Measurements from ENCODE around the gene HOXC12. TPM values are rescaled to one million over a fixed set of nuclear protein-coding genes. Genes with fewer than 3 reads are reported as not detected.

HOXC12 gene
- total RNA-seq, 1 donor: not detected

- no peak for DNase-seq (ENCODE audit: low read depth in 2 of 3, low spot score in 2 of 3)
Measured at GRCh38 chr12:53955036-53955775, 503 bp downstream of the HOXC12 start.

GRCh38 chr12:53955776-53956250 lies 1.1 kb downstream of the HOXC12 start:
- DNase-seq (ENCODE audit: low read depth in 2 of 3, low spot score in 2 of 3): no peak

- DNase-seq (ENCODE audit: low read depth in 2 of 3, low spot score in 2 of 3): peak in 2 of 3 donors; percentile 51 to 68
Measured at GRCh38 chr12:53956251-53956887, 1.7 kb downstream of the HOXC12 start.

- no peak for DNase-seq (ENCODE audit: low read depth in 2 of 3, low spot score in 2 of 3)
Measured at GRCh38 chr12:53956914-53957536, 2.3 kb downstream of the HOXC12 start.

- no peak for DNase-seq (ENCODE audit: low read depth in 2 of 3, low spot score in 2 of 3)
Measured at GRCh38 chr12:53958128-53958527, 3.4 kb downstream of the HOXC12 start.

GRCh38 chr12:53959314-53959713 lies 4.6 kb downstream of the HOXC12 start:
- no peak for DNase-seq (ENCODE audit: low read depth in 2 of 3, low spot score in 2 of 3)

GRCh38 chr12:53960187-53961024 lies 5.7 kb downstream of the HOXC12 start:
- no peak for DNase-seq (ENCODE audit: low read depth in 2 of 3, low spot score in 2 of 3)

- DNase-seq (ENCODE audit: low read depth in 2 of 3, low spot score in 2 of 3): no peak
Measured at GRCh38 chr12:53961025-53961761, 6.5 kb downstream of the HOXC12 start.

- DNase-seq (ENCODE audit: low read depth in 2 of 3, low spot score in 2 of 3): no peak
Measured at GRCh38 chr12:53963005-53963404, 8.3 kb downstream of the HOXC12 start.

- DNase-seq (ENCODE audit: low read depth in 2 of 3, low spot score in 2 of 3): no peak
Measured at GRCh38 chr12:53963434-53964314, 9.0 kb downstream of the HOXC12 start.

- no peak for DNase-seq (ENCODE audit: low read depth in 2 of 3, low spot score in 2 of 3)
Measured at GRCh38 chr12:53964315-53964713, 9.6 kb downstream of the HOXC12 start.

- no peak for DNase-seq (ENCODE audit: low read depth in 2 of 3, low spot score in 2 of 3)
Measured at GRCh38 chr12:53965281-53966084, 10.8 kb downstream of the HOXC12 start.

- no peak for DNase-seq (ENCODE audit: low read depth in 2 of 3, low spot score in 2 of 3)
Measured at GRCh38 chr12:53966085-53966384, 11.3 kb downstream of the HOXC12 start.

GRCh38 chr12:53966385-53967133 lies 11.9 kb downstream of the HOXC12 start:
- no peak for DNase-seq (ENCODE audit: low read depth in 2 of 3, low spot score in 2 of 3)

GRCh38 chr12:53967421-53967925 lies 12.8 kb downstream of the HOXC12 start:
- no peak for DNase-seq (ENCODE audit: low read depth in 2 of 3, low spot score in 2 of 3)

- no peak for DNase-seq (ENCODE audit: low read depth in 2 of 3, low spot score in 2 of 3)
Measured at GRCh38 chr12:53968214-53969127, 13.8 kb downstream of the HOXC12 start.
